ENCODE measurements around the gene INTU.

GRCh38 chr4:127756906-127757305 lies 124.1 kb downstream of the INTU start:
- no peak for TF ChIP-seq EZH2phosphoT487 (IDR thresholded peaks at IDR 0.05; ENCODE audit: low read length)
- TF ChIP-seq CTCF (IDR thresholded peaks at IDR 0.05; ENCODE audit: low read length): no peak
- no peak for TF ChIP-seq EZH2 (optimal IDR thresholded peaks at IDR 0.05; ENCODE audit: low read depth, low read length)
